GM19467 (cell line): ENCODE measurements around the gene ARHGAP30.
"Not testable (repeated sequence)": the region's sequence is repeated elsewhere in the genome, so short reads cannot be mapped to it uniquely, and the experiment has no call there.

Experiments
- ATAC-seq: cut with Tn5 transposase; IDR thresholded peaks from one replicate; pipeline ENCODE4 v1.9.1; 2021; ENCODE audit warnings: mild to moderate bottlenecking, moderate library complexity; ENCODE audit not compliant: unreplicated experiment

The ARHGAP30 gene

GRCh38 chr1:161069731-161070270 lies at the start of gene ARHGAP30:
TSS of gene ARHGAP30 (minus strand) at chr1:161069891. CDS start at chr1:161069624, 267 bp downstream.
- peak; percentile 81 for ATAC-seq

DNA sequence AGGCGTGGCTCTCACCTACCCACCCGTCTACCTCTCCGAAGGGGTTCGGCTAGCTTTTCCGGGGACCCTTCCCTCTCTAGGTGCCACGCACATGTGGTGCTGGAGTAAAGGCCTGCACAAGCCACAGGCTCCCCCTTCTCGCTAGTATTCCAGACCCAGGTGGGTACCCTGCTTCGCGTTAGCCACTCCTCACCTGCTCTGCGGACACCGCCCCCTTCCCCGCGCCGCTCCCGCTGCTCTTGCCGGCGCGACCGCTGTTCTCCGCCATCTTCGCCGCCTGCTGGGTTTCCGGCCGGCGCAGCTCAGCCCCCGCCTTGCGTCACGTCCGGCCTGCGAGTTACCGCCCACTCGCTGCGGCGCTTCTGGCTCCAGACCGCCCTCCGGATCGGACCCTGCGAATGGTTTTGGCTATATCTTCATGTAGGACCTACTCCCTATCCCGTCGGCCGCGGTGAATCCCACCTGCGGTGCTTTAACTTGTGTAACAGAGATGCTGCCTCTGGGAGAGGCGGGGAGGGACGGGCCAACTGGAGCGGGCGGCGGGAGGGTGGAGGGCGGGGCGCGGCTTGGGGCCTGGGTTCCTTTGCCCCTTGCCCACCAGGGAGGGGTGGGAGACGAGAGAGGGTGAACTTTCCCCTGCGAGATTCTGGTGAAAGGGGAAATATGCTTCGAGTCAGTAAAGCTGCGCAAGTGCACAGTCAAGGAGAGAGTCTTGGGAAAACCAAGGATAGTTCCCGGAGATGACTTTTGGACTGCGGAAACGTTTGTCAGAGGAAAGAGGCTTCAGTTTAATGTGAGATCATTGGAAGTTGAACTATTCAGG lies 48.3 kb upstream of the ARHGAP30 start, which contains the start of the genes NIT1 and PFDN2:
Gene NIT1, plus strand, starts transcription at position 347 of the 823 bp plus-strand sequence. Its CDS starts 72 bp downstream, at position 419.
Gene PFDN2, minus strand, starts transcription at position 279 of the 823 bp plus-strand sequence. Its CDS starts 11 bp downstream, at position 268.
- peak; percentile 76 for ATAC-seq

DNA sequence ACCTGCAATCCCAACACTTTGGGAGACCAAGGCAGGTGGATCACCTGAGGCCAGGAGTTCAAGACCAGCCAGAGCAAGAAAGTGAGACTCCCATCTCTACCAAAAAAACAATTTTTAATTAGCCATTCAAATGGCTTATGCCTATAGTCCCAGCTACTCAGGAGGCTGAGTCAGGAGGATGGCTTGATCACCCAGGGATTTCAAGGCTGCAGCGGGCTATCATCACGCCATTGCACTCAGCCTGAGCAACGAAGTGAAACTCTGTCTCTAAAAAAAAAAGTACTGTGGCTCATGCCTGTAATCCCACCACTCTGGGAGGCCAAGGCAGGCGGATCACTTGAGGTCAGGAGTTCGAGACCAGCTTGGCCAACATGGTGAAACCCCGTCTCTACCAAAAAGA lies 46.3 kb upstream of the ARHGAP30 start:
- ATAC-seq = not testable (repeated sequence)

DNA sequence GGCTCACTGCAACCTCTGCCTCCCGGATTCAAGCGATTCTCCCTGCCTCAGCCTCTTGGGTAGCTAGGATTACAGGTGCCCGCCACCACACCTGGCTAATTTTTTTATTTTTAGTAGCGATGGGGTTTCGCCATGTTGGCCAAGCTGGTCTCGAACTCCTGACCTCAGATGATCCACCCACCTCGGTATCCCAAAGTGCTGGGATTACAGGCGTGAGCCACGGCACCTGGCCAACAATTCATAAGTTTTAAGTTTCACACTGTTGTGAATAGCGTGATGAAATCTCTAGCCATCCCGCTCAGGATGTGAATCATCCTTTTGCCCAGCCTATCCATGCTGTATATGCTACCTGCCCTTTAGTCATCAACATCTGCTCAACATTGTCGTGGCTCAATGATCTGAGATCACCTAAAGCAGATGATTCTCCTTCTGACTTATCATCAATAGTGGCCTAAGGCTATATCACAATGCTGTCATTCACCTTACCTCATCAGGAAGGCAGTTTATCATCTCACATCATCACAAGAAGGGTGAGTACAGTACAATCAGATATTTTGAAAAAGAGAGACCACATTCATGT lies 45.5 kb upstream of the ARHGAP30 start:
- no peak for ATAC-seq

DNA sequence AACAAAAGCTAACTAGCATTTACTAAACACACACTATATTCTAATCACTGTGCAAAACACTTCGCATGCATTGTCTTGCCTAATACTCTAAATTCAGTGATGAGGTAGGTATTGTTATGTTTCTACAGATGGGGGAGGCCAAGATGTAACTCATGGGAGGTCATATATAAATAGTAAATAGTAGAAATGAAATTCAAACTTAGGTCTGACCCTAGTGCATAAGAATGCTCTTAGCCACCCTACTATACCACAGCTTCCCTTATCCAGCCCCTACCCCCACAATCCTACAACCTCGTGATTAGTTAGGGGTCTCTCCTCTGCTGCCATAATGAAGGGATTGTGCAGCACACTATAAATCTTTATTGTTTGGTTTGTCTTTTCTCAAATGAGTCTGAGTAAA lies 44.9 kb upstream of the ARHGAP30 start:
- no peak for ATAC-seq

DNA sequence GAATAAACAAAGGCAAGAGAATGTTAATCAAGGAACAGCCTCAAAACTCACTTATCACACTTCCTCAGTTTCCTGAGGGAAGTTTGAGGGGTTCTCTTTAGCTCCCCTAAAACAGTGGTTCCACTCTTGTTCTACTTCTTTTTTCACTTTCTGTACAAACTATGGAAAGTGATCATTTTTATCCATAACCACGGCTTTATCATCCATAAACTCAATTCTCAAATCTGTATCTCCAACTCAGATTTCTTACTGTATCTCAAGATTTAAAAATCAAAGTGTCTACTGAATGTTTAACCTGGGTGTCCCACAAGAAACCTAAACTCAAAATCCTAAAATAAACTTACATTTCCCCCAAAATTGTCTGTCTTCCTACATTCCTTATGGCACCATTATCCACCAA lies 44.2 kb upstream of the ARHGAP30 start:
- no peak for ATAC-seq

DNA sequence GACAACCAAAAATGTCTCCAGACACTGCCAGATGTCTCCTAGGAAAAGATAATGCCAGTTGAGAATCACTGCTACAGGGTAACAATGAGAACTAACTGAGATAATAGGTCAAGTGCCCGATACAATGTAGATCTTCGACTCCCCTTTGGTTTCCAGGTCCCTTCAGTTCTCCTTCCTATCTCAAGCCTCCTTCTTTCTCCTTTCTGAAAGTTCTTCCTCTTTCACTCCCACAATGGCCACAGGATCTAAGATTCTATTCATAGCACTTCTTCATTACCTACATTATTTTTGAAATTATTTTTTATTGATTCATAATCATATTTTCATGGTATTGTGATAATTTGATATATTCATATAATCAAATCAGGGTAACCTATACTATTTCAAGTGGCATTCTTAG lies 41.8 kb upstream of the ARHGAP30 start:
- no peak for ATAC-seq

- no peak for ATAC-seq
Observed at GRCh38 chr1:161111117-161111516, 41.4 kb upstream of the ARHGAP30 start.

DNA sequence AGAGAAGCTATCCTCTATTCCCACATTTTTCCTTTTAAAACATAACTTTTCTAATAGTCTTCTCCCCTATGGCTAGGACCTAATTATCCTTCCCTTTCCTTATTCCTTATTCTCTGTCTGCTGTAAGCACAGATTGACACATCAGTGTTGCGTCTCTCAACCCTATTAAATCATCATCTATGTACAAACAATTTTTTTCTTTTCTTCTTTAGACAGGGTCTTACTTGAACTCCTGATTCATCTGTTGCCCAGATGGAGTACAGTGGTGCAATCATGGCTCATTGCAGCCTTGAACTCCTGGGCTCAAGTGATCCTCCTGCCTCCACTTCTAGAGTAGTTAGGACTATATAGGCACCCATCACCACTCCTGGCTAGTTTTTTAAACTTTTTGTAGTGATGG lies 36.7 kb upstream of the ARHGAP30 start:
- no peak for ATAC-seq

DNA sequence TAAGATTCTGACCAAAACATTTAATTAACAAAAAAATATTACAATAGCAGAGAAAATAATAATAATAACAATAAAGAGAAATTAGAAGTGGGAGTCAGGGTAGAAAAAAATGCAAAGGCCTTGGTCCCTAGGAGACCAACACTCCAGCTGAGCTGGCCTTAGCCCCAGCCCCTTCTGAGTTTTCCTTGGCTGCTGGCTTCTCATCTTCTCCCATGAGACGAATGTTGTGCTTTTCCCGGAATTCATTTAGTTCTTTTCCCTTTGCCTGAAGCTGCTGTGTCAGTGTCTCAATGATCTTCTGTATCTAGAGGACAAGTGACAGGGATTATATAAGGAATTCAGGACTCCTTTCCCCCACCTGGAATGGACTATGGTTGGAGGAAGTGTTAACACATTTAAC lies 30.9 kb upstream of the ARHGAP30 start:
- no peak for ATAC-seq

GRCh38 chr1:161099090-161099802 lies 29.6 kb upstream of the ARHGAP30 start:
- ATAC-seq = no peak

- ATAC-seq = peak; percentile 67
Observed at GRCh38 chr1:161098210-161099068, 28.7 kb upstream of the ARHGAP30 start, which contains the start of gene KLHDC9. TSS of gene KLHDC9 (plus strand) at chr1:161098361. CDS start at chr1:161098536, 175 bp downstream.

- no peak for ATAC-seq
Observed at GRCh38 chr1:161096530-161096929, 26.8 kb upstream of the ARHGAP30 start.

- no peak for ATAC-seq
Observed at GRCh38 chr1:161096015-161096414, 26.3 kb upstream of the ARHGAP30 start.

DNA sequence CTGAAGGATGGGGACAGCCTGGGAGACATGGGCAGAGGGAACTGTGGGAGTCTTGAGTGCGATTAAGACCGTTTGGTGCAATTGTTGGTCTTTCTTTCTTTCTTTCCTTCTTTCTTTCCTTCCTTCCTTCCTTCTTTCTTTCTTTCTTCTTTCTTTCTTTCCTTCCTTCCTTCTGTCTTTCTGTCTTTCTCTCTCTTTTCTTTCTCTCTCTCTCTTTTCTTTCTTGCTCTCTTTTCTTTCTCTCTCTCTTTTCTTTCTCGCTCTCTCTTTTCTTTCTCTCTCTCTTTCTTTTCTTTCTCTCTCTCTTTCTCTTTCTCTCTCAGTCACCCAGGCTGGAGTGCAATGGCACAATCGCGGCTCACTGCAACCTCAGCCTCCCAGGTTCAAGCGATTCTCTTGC lies 25.5 kb upstream of the ARHGAP30 start:
- no peak for ATAC-seq

DNA sequence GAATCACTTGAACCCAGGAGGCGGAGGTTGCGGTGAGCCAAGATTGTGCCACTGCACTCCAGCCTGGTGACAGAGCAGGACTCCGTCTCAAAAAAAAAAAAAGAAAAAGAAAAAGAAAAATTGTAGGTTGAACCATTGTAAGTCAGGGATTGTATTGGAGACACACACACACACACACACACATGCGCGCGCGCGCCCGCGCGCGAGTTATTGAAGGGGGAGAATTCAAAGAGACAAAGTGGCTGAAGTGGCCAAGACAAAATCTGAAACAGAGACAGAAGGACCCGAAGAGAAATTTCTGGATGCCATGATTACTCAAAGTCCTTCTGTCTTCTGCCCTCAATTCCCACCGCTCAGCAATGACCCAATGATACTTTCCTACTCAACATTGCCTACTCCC lies 24.8 kb upstream of the ARHGAP30 start:
- no peak for ATAC-seq

DNA sequence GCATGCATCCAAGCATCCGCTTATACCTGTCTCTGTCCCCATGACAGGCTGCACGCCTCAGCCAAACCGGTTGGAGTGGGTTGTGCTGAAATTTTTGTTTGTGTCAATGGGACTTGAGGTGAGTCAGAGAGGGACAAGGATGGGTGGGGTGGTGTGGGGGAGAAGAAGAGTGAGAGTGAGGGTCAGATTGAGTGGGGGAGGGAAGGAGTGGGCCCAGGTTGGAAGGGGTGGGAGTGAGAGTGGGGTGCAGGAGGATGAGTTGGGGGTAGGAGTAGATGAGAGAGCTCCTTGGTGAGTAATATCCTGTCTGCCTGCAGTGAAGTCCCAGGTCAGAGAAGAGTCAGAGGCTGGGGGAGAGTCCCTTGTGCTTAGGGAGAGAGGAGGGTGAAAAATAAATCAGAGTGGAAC lies 22.9 kb upstream of the ARHGAP30 start:
- no peak for ATAC-seq

DNA sequence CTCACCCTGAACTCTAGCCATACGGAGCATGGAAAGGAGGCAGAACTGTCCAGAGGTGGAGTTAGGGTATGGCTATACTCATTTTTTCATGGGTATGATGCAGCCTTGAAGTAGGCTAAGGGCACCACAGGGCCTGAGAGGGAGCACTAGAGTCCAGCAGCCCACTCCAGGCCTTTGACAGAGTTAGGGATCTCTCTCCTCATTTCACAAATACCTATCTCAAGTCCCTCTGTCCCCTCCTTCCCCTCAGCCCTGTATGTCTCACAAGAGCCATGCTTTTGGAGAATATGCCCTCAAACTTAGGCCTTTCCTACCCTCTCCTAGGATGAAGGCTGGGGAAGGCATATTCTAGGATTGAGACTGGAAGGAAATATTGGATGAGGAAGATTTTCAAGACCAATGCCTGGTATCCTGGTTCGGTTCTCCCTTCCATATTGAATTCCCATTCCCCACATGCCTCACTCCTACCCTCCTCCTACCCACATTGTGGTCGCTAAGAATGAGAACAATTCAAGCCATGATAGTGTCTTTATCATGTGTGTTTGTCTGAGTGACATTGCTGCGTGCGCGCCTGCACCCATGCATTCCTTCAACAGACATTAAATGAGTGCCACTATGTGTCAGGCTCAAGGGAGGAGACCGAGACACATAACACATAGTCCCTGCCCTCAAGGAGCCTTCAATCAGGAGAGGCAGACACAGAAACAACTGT lies 22.3 kb upstream of the ARHGAP30 start:
- ATAC-seq = no peak

DNA sequence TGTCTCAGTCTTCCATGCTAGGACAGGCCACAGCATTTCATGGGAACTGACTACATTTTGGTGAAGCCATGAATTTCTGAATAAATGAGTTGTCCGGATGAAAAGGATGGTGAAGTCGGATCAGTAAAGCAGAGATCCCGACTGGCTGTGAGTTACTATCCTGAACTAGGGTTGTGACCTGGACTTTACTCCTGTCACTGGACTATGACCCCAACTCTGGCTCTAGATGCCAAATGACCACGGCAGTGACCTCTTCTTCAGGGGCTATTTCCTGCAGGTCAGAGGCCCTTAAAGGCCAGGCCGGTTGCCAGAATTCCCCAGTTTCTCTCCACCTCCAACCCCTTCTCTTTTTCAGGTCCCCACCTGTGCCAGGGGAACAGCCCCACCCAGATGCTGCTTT lies 21.4 kb upstream of the ARHGAP30 start:
- no peak for ATAC-seq

DNA sequence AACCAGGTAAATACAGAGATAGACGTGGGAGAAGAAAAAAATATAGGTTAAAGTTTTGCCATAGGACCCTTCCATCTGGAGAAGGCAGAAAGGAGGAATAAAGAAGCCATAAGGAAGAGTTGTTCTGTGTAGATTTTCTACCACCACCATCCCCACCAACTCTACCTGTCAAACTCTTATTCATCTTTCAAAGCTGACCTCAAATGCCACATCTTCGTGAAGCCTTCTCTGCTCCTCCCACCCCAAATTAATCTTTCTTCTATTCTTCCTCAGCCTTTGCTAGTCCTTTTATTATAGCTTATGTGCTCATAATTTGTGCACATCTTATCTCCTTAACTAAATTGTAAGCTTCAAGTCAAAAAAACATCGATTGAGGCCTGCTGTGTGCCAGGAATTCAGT lies 20.9 kb upstream of the ARHGAP30 start:
- no peak for ATAC-seq
